A673 (cell line): Measurements from ENCODE around the gene PEX5L. TPM values are rescaled to one million over a fixed set of nuclear protein-coding genes. Genes with fewer than 3 reads are reported as not detected.

Experiments
- Bru-seq: library from RNA; stranded (reverse); fragments of 400-500 nt; gene quantifications from one replicate; lab custom pipeline; 2021; lab: Mats Ljungman, UMichigan
- BruChase-seq, 2 experiments: library from RNA; stranded (reverse); fragments of 400-500 nt; gene quantifications; one replicate each; lab custom pipeline; 2021; lab: Mats Ljungman, UMichigan
- BruUV-seq: library from RNA; stranded (reverse); fragments of 400-500 nt; replicated peaks from 2 replicates; lab custom pipeline; 2021; lab: Mats Ljungman, UMichigan
- CTCF ChIA-PET: fragments of 300-600 bp; sonication (Branson Sonifier 250); formaldehyde crosslinking; loops from one replicate; lab custom pipeline; 2022; ENCODE audit warnings: antibody characterized with exemption; lab: Charles Lee
- POLR2A ChIA-PET: fragments of 300-600 bp; sonication (Branson Sonifier 250); formaldehyde crosslinking; loops from one replicate; lab custom pipeline; 2022; ENCODE audit warnings: antibody characterized with exemption; ENCODE audit not compliant: low non-redundant PET; lab: Charles Lee
- DNase-seq: peaks from one replicate; pipeline ENCODE4 v3.0.0-alpha.2; 2015; ENCODE audit warnings: low spot score
- H3K27ac ChIP-seq: fragments of 200-600 bp; sonication (generic); 2 replicates; pipeline ENCODE4 v1.5.1; 2016; ENCODE audit warnings: mixed run types, low read depth, mild to moderate bottlenecking, mixed read lengths, antibody characterized with exemption, low read length; ENCODE audit not compliant: poor library complexity, severe bottlenecking
- H3K27me3 ChIP-seq: fragments of 200-600 bp; sonication (generic); replicated peaks from 2 replicates; pipeline ENCODE4 v1.6.1; 2017; ENCODE audit warnings: mixed run types, low read depth, mild to moderate bottlenecking, mixed read lengths, antibody characterized with exemption, low read length; ENCODE audit not compliant: insufficient read depth, poor library complexity
- H3K36me3 ChIP-seq: fragments of 200-600 bp; sonication (generic); 2 replicates; pipeline ENCODE4 v1.6.1; 2016; ENCODE audit warnings: mixed run types, mild to moderate bottlenecking, mixed read lengths, antibody characterized with exemption, low read length; ENCODE audit not compliant: insufficient read depth, poor library complexity, severe bottlenecking
- H3K4me1 ChIP-seq: fragments of 200-600 bp; sonication (generic); 2 replicates; pipeline ENCODE4 v1.6.1; 2017; ENCODE audit warnings: mixed run types, mild to moderate bottlenecking, mixed read lengths, antibody characterized with exemption, low read length; ENCODE audit not compliant: insufficient read depth, poor library complexity, severe bottlenecking
- H3K4me3 ChIP-seq: fragments of 200-600 bp; sonication (generic); 2 replicates; pipeline ENCODE4 v1.5.1; 2016; ENCODE audit warnings: low read depth, mixed run types, mild to moderate bottlenecking, mixed read lengths, low read length; ENCODE audit not compliant: poor library complexity, severe bottlenecking
- H3K9me3 ChIP-seq: fragments of 200-600 bp; sonication (generic); 2 replicates; pipeline ENCODE4 v1.6.1; 2016; ENCODE audit warnings: mixed run types, low read depth, mild to moderate bottlenecking, mixed read lengths, antibody characterized with exemption, low read length; ENCODE audit not compliant: poor library complexity, severe bottlenecking
- CTCF ChIP-seq: fragments of 300-800, 200-600 bp; sonication (generic); conservative IDR thresholded peaks from 2 replicates; pipeline ENCODE4 v1.5.1; 2017; ENCODE audit warnings: low read depth, mild to moderate bottlenecking, antibody characterized with exemption, low read length, moderate library complexity, mixed read lengths
- EZH2 ChIP-seq: fragments of 200-600 bp; sonication (generic); IDR thresholded peaks from 2 replicates; pipeline ENCODE4 v1.6.1; 2017; ENCODE audit warnings: borderline replicate concordance, low read depth, mild to moderate bottlenecking, mixed read lengths, antibody characterized with exemption, low read length; ENCODE audit not compliant: poor library complexity, severe bottlenecking
- intact Hi-C: fragments of 100-400 bp; cut with micrococcal nuclease; formaldehyde crosslinking; loops from one replicate; pipeline ENCODE4 v1.10.0; 2022; ENCODE audit not compliant: unreplicated experiment
- long read RNA-seq: library from polyadenylated mRNA; stranded (forward); transcript quantifications from one replicate; pipeline ENCODE4 v2.0.0, GENCODE V29; 2022
- total RNA-seq: library from RNA; stranded (reverse); gene quantifications from 2 replicates; pipeline ENCODE4 v1.2.3, GENCODE V29; 2021

Gene PEX5L
- total RNA-seq (not detected in 2 replicates), Bru-seq, nascent RNA (percentile 5 among the genes with signal in this experiment), BruChase-seq, experiment 1, labeled RNA remaining after a 2-hour chase (percentile 3 among the genes with signal in this experiment), BruChase-seq, experiment 2, labeled RNA remaining after a 6-hour chase (percentile 2 among the genes with signal in this experiment)
- long read RNA-seq = 0 reads

GRCh38 chr3:180036671-180037455, at the start of gene PEX5L:
Gene PEX5L (minus strand): TSS chr3:180036937. CDS start chr3:180036599, 338 bp downstream.
- peak; percentile 60 for DNase-seq
- CTCF ChIA-PET = no interaction called here
- Histone ChIP-seq H3K27ac (no peak within 1 kb of the TSS), H3K9me3 (no peaks in the 10 kb centered on the region), H3K27me3 (peaks cover 75% of the 10 kb centered on the region), H3K36me3 (no peaks in the 10 kb centered on the region), H3K4me3 (peak within 1 kb of the TSS; percentile 23), H3K4me1 (no peaks in the 10 kb centered on the region)
- BruUV-seq = no TSS peak
- TF ChIP-seq EZH2 = peak; percentile 84
- TF ChIP-seq CTCF = no peak
- POLR2A ChIA-PET = interaction anchor here (0.5 kb wide), 1 partner anchor 11 kb away, joined by 3 read pairs; no protein-coding TSS in a partner anchor
- intact Hi-C loops = no loop called here

- intact Hi-C loops = loop anchor here (10.0 kb wide), 1 partner anchor 270 kb away; no protein-coding TSS in a partner anchor
- no peak for DNase-seq
- no TSS peak for BruUV-seq
- Histone ChIP-seq H3K4me1 (no peaks in the 10 kb centered on the region), H3K9me3 (no peaks in the 10 kb centered on the region), H3K4me3 (no peak overlapping the region), H3K27me3 (peaks cover 3% of the 10 kb centered on the region), H3K27ac (no peak overlapping the region), H3K36me3 (no peaks in the 10 kb centered on the region)
- TF ChIP-seq EZH2 (no peak), CTCF (no peak)
- ChIA-PET POLR2A (no interaction called here), CTCF (no interaction called here)
These were observed 48.5 kb upstream of the PEX5L start for GRCh38 chr3:180085122-180085710.

- no peak for DNase-seq
- Histone ChIP-seq H3K4me1 (no peaks in the 10 kb centered on the region), H3K9me3 (no peaks in the 10 kb centered on the region), H3K4me3 (no peak overlapping the region), H3K27ac (no peak overlapping the region), H3K36me3 (no peaks in the 10 kb centered on the region), H3K27me3 (no peaks in the 10 kb centered on the region)
- CTCF ChIA-PET = no interaction called here
- TF ChIP-seq CTCF (no peak), EZH2 (no peak)
- no TSS peak for BruUV-seq
- intact Hi-C loops = loop anchor here (10.0 kb wide), 1 partner anchor 268 kb away; no protein-coding TSS in a partner anchor
- POLR2A ChIA-PET = no interaction called here
These were observed 46.0 kb upstream of the PEX5L start for GRCh38 chr3:180082699-180083098.
